ENCODE measurements around the gene FAM3C. TPM values are rescaled to one million over a fixed set of nuclear protein-coding genes. Genes with fewer than 3 reads are reported as not detected.

FAM3C gene
- total RNA-seq, 2 donors from 2014 or later, result 46.3 to 57.7 TPM

DNA sequence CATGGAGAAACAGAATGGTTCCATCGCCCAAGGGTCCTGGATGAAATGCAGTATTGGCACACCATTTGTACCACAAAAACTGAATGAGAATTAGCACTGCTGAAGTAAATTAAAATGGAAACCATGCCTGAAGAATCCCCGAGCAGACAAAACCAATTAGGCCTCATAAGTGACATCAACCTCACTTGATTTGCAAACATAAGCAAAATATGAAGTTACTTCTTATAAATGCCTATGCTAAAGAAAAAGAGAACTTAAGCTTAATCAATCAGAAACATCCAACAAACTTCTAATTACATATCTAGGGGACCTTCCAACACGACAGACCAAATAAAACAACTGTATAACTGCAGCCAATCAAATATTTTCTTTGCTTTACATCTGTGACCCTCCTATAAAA lies 4.4 kb downstream of the FAM3C start:
- Histone ChIP-seq H3K36me3 (no peaks in the 10 kb centered on the region), H3K9ac (ENCODE audit: low read depth in 2 of 2, low read length in 2 of 2) (no peak overlapping the region), H3K27me3 (no peaks in the 10 kb centered on the region), H3K9me3 (no peaks in the 10 kb centered on the region), H3K4me3 (no peak overlapping the region), H3K27ac (no peak overlapping the region), H3K4me1 (no peaks in the 10 kb centered on the region)
- no peak for TF ChIP-seq CTCF (IDR thresholded peaks at IDR 0.05)
- DNase-seq, result no peak
- intact Hi-C loops (cut with DNase I), result no loop called here

- Histone ChIP-seq H3K36me3 (no peaks in the 10 kb centered on the region), H3K9me3 (no peaks in the 10 kb centered on the region), H3K4me1 (peaks cover 4% of the 10 kb centered on the region), H3K27me3 (no peaks in the 10 kb centered on the region), H3K4me3 (no peak overlapping the region), H3K27ac (no peak overlapping the region), H3K9ac (ENCODE audit: low read depth in 2 of 2, low read length in 2 of 2) (no peak overlapping the region)
- DNase-seq, result no peak
- TF ChIP-seq CTCF (IDR thresholded peaks at IDR 0.05), result no peak
- intact Hi-C loops (cut with DNase I), result no loop called here
Measured at GRCh38 chr7:121390617-121391016, 5.5 kb downstream of the FAM3C start.

DNA sequence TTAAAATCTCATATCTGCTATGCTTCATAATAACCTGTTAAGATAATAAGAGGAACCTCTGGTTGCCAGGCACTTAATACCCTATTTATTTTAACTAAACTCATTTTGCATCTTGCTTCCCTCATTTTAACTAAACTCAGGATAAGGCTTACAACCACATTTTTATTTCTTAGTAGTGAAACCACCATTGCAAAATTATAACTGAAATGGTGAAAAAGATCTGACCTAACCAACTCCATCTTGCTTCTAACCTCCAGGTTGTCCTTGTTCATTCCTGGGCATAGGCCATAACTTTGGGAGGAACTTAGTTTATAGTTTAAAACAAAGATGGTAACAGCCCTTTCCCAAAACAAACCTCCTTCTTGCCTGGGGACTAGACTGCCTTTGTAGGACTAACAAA lies 6.0 kb downstream of the FAM3C start:
- peaks cover 4% of the 10 kb centered on the region for H3K4me1 ChIP-seq
- intact Hi-C loops (cut with DNase I), result no loop called here
- no peak for DNase-seq
- H3K27me3 ChIP-seq, result no peaks in the 10 kb centered on the region
- H3K9ac ChIP-seq (ENCODE audit: low read depth in 2 of 2, low read length in 2 of 2), result no peak overlapping the region
- no peak overlapping the region for H3K4me3 ChIP-seq
- no peak overlapping the region for H3K27ac ChIP-seq
- H3K36me3 ChIP-seq, result no peaks in the 10 kb centered on the region
- no peak for TF ChIP-seq CTCF (IDR thresholded peaks at IDR 0.05)
- H3K9me3 ChIP-seq, result no peaks in the 10 kb centered on the region

- Histone ChIP-seq H3K9ac (ENCODE audit: low read depth in 2 of 2, low read length in 2 of 2) (no peak overlapping the region), H3K9me3 (no peaks in the 10 kb centered on the region), H3K36me3 (no peaks in the 10 kb centered on the region), H3K4me1 (peaks cover 4% of the 10 kb centered on the region), H3K4me3 (no peak overlapping the region), H3K27me3 (no peaks in the 10 kb centered on the region), H3K27ac (no peak overlapping the region)
- no peak for DNase-seq
- no peak for TF ChIP-seq CTCF (IDR thresholded peaks at IDR 0.05)
- intact Hi-C loops (cut with DNase I), result no loop called here
Measured at GRCh38 chr7:121388950-121389349, 7.2 kb downstream of the FAM3C start.

GRCh38 chr7:121385800-121386179 lies 10.3 kb downstream of the FAM3C start:
- TF ChIP-seq CTCF (IDR thresholded peaks at IDR 0.05), result no peak
- Histone ChIP-seq H3K9ac (ENCODE audit: low read depth in 2 of 2, low read length in 2 of 2) (no peak overlapping the region), H3K36me3 (no peaks in the 10 kb centered on the region), H3K27ac (peak overlapping the region; percentile 33), H3K27me3 (no peaks in the 10 kb centered on the region), H3K4me1 (peaks cover 4% of the 10 kb centered on the region), H3K9me3 (no peaks in the 10 kb centered on the region), H3K4me3 (no peak overlapping the region)
- no peak for DNase-seq
- intact Hi-C loops (cut with DNase I), result no loop called here
